ENCODE measurements around the gene CFAP300.

The CFAP300 gene

GRCh38 chr11:102047305-102047924 is at the start of gene CFAP300:
Gene CFAP300 (plus strand): TSS chr11:102047437. CDS start chr11:102047471, 34 bp downstream.
- peak; percentile 14 for DNase-seq (ENCODE audit: low read depth)

- DNase-seq (ENCODE audit: low read depth) = no peak
These were observed 45.4 kb upstream of the CFAP300 start for GRCh38 chr11:102001657-102002338.

GRCh38 chr11:102004220-102004619 is 43.0 kb upstream of the CFAP300 start:
- no peak for DNase-seq (ENCODE audit: low read depth)

GRCh38 chr11:102005306-102005705 is 41.9 kb upstream of the CFAP300 start:
- DNase-seq (ENCODE audit: low read depth) = no peak

- no peak for DNase-seq (ENCODE audit: low read depth)
These were observed 40.2 kb upstream of the CFAP300 start for GRCh38 chr11:102006835-102007566.

- no peak for DNase-seq (ENCODE audit: low read depth)
These were observed 39.4 kb upstream of the CFAP300 start for GRCh38 chr11:102007567-102008437.

GRCh38 chr11:102010776-102011494 is 36.3 kb upstream of the CFAP300 start:
- no peak for DNase-seq (ENCODE audit: low read depth)

GRCh38 chr11:102012946-102013345 is 34.3 kb upstream of the CFAP300 start:
- DNase-seq (ENCODE audit: low read depth) = no peak

GRCh38 chr11:102014756-102015155 is 32.5 kb upstream of the CFAP300 start:
- no peak for DNase-seq (ENCODE audit: low read depth)

GRCh38 chr11:102017026-102017425 is 30.2 kb upstream of the CFAP300 start:
- DNase-seq (ENCODE audit: low read depth) = no peak

- no peak for DNase-seq (ENCODE audit: low read depth)
These were observed 21.0 kb upstream of the CFAP300 start for GRCh38 chr11:102026217-102026616.

GRCh38 chr11:102026959-102027358 is 20.3 kb upstream of the CFAP300 start:
- no peak for DNase-seq (ENCODE audit: low read depth)

GRCh38 chr11:102036757-102037156 is 10.5 kb upstream of the CFAP300 start:
- no peak for DNase-seq (ENCODE audit: low read depth)

GRCh38 chr11:102046841-102047240 is 396 bp upstream of the CFAP300 start:
- no peak for DNase-seq (ENCODE audit: low read depth)

- no peak for DNase-seq (ENCODE audit: low read depth)
These were observed 3.8 kb downstream of the CFAP300 start for GRCh38 chr11:102050927-102051575.

- DNase-seq (ENCODE audit: low read depth) = no peak
These were observed 14.0 kb downstream of the CFAP300 start for GRCh38 chr11:102061276-102061675.

GRCh38 chr11:102062106-102062505 is 14.9 kb downstream of the CFAP300 start:
- no peak for DNase-seq (ENCODE audit: low read depth)

GRCh38 chr11:102064316-102064715 is 17.1 kb downstream of the CFAP300 start:
- DNase-seq (ENCODE audit: low read depth) = no peak

- DNase-seq (ENCODE audit: low read depth) = no peak
These were observed 23.5 kb downstream of the CFAP300 start for GRCh38 chr11:102070766-102071165.

- no peak for DNase-seq (ENCODE audit: low read depth)
These were observed 24.5 kb downstream of the CFAP300 start for GRCh38 chr11:102071497-102072472.

All from activated T-helper 9 cell treated with anti-CD3 and anti-CD28 coated beads, Interleukin-2, amount 50 U/mL, for 16 hours (primary cell).